Motor neuron (in vitro differentiated cells): ENCODE results near the gene HSFX3. TPM values are rescaled to one million over a fixed set of nuclear protein-coding genes. Genes with fewer than 3 reads are reported as not detected.
"Not testable (repeated sequence)": the region's sequence is repeated elsewhere in the genome, so short reads cannot be mapped to it uniquely, and the experiment has no call there.

Source experiments
- ATAC-seq, 8 experiments: fragments of 200-7000 bp; cut with Tn5 transposase; replicated peaks in 6 of 8; 2 replicates each; pipeline ENCODE4 v1.8.0; 2021; ENCODE audit warnings: mild to moderate bottlenecking in 8 of 8, moderate library complexity in 8 of 8
- H3K27ac ChIP-seq, 2 donors: fragments of 250-450 bp; sonication (Bioruptor Pico); 2 replicates each; pipeline ENCODE4 v1.9.0; 2021; ENCODE audit warnings: antibody characterized with exemption in 2 of 2, mild to moderate bottlenecking in 2 of 2, moderate library complexity in 1 of 2
- H3K4me1 ChIP-seq, 2 donors: fragments of 250-450 bp; sonication (Bioruptor Pico); replicated peaks in 1 of 2; 2 replicates each; pipeline ENCODE4 v1.6.1; 2021; ENCODE audit warnings: antibody characterized with exemption in 2 of 2, mild to moderate bottlenecking in 2 of 2, moderate library complexity in 1 of 2
- H3K4me3 ChIP-seq, 5 donors: fragments of 250-450 bp; sonication (Bioruptor Pico); 2 replicates each; pipeline ENCODE4 v1.9.0; 2021; ENCODE audit warnings: antibody characterized with exemption in 5 of 5, mild to moderate bottlenecking in 5 of 5, moderate library complexity in 4 of 5
- WGBS, 10 experiments: fragments of 450-650 bp; shearing (Covaris generic); methylation state at CpG; one replicate each; pipeline ENCODE4 v1.0.0; 2022; 5-methylcytosine and 5-hydroxymethylcytosine counted together
- in situ Hi-C, 9 experiments: fragments of 400-800 bp; cut with MboI; loops; one replicate each; pipeline ENCODE4 v1.15.0; 2021; ENCODE audit warnings: low sequenced_read_pairs in 9 of 9, low pct_unique_long_range_greater_than_20kb in 2 of 9; ENCODE audit not compliant: unreplicated experiment in 9 of 9
- total RNA-seq, 8 experiments: library from RNA; unstranded; fragments of 300-600 nt; gene quantifications; 2 replicates each; pipeline versions ENCODE4 v1.2.3 to v1.2.4, GENCODE V29; 2022

The HSFX3 gene
- total RNA-seq, 8 experiments from 2014 or later, result 0.16 to 0.50 (median 0.33) TPM; not detected in 5

DNA sequence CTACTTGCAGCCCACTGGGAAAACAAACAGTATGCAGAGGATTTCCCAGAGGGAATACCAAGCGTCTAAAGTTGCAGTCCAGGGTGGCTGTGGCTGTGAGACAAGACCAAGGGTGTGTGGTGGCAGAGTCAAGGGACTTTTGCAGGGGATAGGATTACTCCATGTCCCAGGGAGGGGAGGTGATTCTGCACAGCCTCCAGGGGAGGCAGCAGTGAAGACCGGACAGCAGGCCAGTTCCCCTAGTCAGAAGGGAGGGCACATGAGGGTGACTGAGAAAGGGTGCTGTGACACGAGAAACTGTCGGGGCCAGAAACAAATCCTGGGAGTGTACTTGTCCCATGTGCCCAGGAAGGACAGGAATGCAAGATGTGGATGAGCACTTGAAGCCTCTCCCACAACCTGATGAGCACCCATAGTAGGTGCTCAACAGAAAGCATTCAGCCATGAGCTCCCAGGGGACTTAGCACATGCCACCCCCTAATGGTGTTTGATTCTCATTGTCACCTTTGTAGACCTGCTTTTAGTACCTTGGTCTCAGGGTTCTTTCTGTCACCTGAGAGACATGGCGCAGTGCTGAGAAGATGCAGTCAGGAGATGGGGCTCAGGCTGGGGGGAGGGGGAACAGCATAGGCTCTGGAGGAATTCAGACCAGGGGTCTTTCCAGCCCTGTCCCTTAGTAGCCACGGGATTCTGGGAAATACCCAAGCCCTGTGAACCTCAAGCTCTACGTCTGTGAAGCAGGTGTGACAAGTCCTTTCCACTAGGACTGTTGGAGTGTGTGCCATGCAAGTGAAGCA is 18.1 kb upstream of the HSFX3 start:
- in situ Hi-C loops, result no loop called here
- H3K4me3 ChIP-seq, result no peak overlapping the region
- ATAC-seq, result no peak
- 53 to 100% methylated on average over 2 to 4 of the region's 7 CpGs; no CpG with 5 or more reads in 8 of the 10 experiments for WGBS, 10 experiments
- H3K4me1 ChIP-seq, result peaks cover 2 to 8% of the 10 kb centered on the region in 2 donors
- H3K27ac ChIP-seq, result no peak overlapping the region

DNA sequence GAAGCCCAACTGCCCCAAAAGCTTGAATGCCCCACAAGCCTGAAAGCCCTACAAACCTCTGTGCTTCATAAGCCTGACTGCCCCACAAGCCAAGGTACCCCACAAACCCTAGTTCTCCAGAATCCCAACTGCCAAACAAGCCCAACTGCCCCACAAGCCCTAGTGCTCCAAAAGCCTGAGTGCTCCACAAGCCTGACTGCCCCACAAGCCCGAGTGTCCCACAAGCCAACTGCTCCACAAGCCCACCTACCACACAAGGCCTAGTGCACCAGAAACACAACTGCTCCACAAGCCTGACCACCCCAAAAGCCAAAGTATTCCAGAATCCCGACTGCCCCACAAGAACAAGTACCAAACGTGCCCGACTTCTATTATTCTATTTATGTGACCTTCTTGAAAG is 13.6 kb upstream of the HSFX3 start:
- Histone ChIP-seq H3K4me3 (no peak overlapping the region), H3K4me1 (no peaks in the 10 kb centered on the region), H3K27ac (no peak overlapping the region)
- 0% methylated on average over 1 of the region's 4 CpGs; no CpG with 5 or more reads in 9 of the 10 experiments for WGBS, 10 experiments
- in situ Hi-C loops, result no loop called here
- no peak for ATAC-seq

DNA sequence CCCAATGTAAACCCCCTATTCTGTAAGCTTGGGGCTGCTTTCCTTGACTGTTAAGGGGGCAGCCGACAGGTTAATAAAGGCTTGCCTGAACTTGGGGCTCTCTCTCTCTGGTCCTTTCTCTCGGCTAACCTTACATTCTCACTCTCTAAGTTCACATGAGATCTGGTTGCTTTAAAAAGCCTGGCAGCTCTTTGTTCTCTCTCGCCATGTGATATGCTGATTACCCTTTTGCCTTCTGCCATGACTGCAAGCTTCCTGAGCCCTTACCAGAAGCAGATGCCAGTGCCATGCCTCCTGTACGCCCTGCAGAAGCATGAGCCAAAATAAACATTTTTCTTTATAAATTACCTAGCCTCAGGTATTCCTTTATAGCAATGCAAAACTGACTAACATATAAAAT is 5.5 kb upstream of the HSFX3 start:
- no CpG with 5 or more reads among the region's 4 CpGs for WGBS, 10 experiments
- H3K27ac ChIP-seq, in situ Hi-C loops, ATAC-seq, H3K4me1 ChIP-seq, H3K4me3 ChIP-seq: not testable (repeated sequence)

DNA sequence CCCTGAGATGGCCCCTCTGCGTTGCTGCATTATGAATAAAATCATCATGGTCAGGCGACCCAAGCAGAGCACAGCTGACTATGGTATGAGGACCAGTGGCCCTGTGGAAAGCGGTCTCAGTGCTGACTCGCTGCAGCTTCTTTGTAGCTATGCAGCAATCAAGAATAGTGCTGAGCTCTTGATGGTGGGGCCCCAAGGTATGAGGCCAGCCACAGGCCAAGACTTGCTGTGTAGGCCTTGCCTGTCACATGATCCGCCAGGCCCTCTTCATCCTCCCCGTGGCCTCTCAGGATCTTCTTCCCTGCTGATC is 2.2 kb upstream of the HSFX3 start:
- ATAC-seq, H3K27ac ChIP-seq, H3K4me1 ChIP-seq, H3K4me3 ChIP-seq, in situ Hi-C loops: not testable (repeated sequence)
- WGBS, 10 experiments, result no CpG with 5 or more reads among the region's 6 CpGs

DNA sequence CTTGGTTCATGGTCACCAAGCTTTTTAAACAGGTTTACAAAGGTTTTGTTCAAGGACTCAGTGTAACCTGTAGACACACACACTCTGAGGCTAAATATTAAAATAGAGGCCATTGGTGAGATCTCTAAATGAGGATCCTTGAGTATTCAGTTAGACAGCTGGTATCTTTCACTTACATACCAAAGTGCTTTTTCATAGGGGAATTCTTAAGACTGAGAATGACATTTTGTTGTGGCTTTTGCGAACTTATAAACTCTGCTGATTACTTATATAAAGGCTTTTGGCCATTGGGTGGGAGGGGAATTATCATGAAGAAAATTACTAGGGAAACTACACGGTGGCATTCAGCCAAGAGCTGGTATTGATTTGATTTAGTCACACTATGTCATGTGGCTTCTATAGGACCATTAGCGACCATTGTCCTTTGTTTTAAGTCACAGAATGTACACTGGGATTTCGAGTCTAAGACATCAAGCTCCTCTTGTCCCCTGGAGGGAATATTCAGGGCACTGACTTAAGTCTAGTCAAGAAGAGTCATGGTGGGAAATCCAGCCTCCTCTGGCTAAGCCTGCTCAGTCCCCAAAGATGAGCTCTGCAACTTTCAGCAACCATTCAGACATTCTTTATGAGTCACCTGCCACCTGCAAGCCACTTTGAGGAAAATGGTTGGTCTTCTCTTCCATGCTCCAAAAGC is 1.7 kb upstream of the HSFX3 start:
- in situ Hi-C loops, ATAC-seq: not testable (repeated sequence)

DNA sequence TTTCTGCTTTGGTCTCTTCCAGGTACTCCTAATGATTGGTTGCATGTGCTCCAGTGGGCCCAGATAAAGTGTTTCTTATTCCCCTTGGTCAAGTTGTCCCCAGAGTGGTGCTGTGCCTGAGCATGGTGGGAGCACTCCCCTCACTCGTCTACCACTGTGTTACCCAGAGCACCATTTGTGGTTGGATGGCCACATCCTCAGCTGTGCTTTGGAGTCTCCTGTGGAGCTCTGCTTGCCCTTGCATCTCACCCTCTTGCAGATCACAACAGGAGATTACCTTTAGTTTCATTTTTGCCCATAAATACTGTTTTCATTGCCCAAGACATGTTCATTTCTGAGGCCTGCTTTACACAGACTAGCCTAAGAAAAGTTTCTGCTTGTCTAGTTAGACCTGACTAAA is 730 bp upstream of the HSFX3 start:
- H3K4me3 ChIP-seq, ATAC-seq, in situ Hi-C loops, H3K4me1 ChIP-seq, H3K27ac ChIP-seq: not testable (repeated sequence)
- WGBS, 10 experiments, result no CpG with 5 or more reads among the region's 1 CpG

More for the DNA sequence above, 1.7 kb upstream of the HSFX3 start:
- H3K27ac ChIP-seq, H3K4me3 ChIP-seq, H3K4me1 ChIP-seq: not testable (repeated sequence)
- WGBS, 10 experiments, result no CpG with 5 or more reads among the region's 4 CpGs

DNA sequence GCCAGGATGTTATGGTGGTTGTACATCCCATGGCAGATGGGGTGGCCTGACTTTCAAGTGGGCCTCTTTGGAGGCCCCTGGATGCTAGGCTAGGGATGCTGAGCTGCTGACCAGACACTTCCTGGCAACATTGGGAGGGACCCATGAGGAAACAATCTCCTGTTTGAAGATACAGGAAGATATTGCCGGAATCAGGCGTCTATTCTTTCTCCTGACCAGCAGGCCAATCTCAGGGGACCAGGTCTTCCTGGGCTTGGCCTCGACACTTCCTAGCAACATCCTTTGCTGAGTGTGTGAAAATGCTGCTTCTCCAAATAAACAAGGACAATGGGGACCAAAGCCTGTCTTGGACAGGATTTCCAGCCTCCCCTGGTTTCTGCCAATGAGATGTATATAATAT is 1.9 kb downstream of the HSFX3 start:
- H3K4me1 ChIP-seq, H3K27ac ChIP-seq, ATAC-seq, H3K4me3 ChIP-seq, in situ Hi-C loops: not testable (repeated sequence)
- WGBS, 10 experiments, result no CpG with 5 or more reads among the region's 3 CpGs

DNA sequence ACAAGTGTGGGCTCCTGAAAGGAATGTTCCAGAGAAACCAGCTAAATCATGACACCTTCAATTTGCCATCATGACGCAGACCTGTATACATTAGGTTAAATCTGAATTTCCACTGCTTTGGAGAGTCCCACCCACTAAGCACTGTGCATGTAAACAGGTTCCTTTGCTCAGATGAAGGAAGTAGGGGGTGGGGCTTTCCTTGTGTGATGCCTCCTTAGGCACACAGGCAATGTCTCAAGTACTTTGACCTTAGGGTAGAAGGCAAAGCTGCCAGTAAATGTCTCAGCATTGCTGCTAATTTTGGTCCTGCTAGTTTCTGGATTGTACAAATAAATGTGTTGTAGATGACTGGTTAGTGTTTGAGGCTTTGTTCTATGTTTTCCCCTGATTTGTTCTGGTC is 2.8 kb downstream of the HSFX3 start:
- WGBS, 10 experiments, result no CpG with 5 or more reads among the region's 1 CpG
- ATAC-seq, H3K4me3 ChIP-seq, H3K27ac ChIP-seq, H3K4me1 ChIP-seq, in situ Hi-C loops: not testable (repeated sequence)

DNA sequence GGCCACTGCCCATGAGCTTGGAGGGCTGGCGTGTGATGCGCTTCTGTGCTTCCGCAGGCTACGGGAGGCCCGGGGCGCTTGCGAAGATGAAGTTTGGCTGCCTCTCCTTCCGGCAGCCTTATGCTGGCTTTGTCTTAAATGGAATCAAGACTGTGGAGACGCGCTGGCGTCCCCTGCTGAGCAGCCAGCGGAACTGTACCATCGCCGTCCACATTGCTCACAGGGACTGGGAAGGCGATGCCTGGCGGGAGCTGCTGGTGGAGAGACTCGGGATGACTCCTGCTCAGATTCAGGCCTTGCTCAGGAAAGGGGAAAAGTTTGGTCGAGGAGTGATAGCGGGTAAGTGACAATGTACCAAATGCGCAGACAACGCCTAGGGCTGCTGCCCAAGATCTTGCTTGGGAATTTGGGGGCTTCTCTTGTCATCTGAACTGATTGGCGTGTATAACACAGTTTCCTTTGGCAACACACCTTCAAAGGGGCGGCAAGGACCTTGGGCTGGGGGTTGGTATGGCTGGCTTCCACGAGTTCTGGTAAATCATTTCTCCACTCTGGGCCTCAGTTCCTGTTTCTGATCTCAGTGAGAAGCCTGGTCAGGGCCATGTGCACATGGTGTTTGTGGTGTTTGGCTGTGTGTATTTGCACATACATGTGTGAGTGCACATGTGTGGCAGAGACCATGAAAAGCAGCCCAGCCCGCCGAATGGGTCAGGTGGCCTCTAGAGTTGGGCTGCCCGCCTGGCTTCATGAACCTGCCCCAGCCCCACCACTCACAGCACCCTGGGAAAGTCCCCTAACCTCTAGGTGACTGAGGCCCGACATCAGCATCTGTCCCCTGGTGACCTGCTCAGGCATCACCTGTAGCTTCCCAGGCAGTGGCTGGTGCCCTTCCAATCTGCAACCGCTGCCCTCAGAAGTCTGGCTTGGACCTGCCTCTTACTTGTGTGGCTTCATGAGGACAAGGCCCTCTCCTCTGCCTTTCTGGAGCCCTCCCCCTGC is 3.9 kb downstream of the HSFX3 start:
- H3K4me1 ChIP-seq, ATAC-seq, H3K27ac ChIP-seq, H3K4me3 ChIP-seq, in situ Hi-C loops: not testable (repeated sequence)
- no CpG with 5 or more reads among the region's 29 CpGs for WGBS, 10 experiments

DNA sequence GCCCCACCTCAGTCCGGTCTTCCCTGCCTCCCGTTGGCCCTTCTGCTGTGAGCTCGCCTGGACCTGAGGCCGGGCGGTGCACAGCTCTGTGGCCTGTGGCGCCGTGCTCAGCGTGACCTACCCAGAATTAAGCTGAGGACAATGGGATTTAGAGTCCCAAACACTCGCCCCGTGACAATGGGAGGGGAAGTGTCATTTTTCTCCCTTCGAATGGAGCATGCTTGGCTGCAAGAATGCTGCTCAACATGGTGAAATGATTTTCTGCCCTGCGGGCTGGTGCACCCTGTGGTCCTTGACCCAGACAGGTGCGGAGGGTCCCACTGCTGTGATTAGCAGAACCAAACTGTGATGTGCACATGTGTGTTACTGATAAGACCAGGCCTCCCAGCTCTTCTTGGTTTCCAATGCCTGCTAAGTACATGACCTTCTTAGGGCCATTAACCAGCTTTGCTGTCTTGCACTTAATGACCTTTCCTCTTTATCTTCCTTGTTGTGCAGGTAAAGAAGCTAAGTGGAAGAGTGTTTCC is 8.1 kb downstream of the HSFX3 start:
- Histone ChIP-seq H3K4me1 (peaks cover 0 to 6% of the 10 kb centered on the region in 2 donors), H3K27ac (peak overlapping the region; percentile 91 to 97), H3K4me3 (peak overlapping the region; percentile 47 to 96 (median 56))
- 28% methylated on average over 3 of the region's 13 CpGs; no CpG with 5 or more reads in 9 of the 10 experiments for WGBS, 10 experiments
- in situ Hi-C loops, result no loop called here
- peak in 1 of 8 experiments; percentile 1 for ATAC-seq

DNA sequence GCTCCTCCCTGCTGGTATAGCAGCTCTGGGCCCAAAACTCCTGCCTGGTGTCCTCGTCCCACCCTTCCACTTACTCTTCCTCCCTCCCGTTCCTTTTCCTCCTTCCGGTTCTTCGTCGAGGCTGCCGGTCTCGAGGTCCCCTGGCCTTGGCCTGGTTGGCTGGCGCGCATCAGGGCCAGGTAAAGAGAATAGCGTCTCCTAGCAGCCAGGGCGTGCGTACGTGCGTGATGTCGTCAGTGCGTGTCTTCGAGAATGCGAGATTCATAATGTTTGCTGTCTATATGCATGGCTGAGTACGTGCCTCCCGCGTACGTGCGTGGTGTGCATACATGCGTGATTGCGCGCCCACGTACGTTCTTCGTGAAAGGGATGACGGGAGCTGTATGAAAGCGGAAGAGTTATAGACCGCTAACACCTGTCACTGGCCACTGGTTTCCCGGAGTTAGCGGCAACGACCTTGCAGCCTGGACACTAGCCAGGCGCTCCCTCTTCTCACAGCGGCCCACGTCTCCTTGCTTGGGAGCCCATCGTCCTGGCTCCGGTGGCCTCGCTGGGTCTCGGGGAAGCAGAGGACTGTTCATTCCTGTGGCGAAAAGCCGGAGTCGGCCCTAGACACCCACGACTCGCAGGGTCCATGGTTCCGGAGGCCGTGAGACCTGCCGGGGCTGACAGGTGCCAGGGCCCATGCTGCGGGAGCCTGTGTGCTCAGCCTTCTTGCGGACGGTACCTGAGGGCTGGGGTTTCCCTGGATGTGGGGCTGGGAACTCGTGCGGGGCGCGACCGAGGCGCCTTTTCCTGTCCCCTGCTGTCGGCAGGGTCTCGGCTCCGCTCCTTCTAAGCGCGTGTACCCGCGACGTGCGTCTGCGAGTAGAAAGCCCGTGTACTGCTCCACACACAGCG is 8.9 kb downstream of the HSFX3 start, which contains the start of gene EOLA1:
Gene EOLA1 (plus strand): TSS at position 392 of the 900 bp plus-strand sequence. CDS start 4,619 bp downstream, outside the sequence.
- ATAC-seq, result peak; percentile 64 to 82 (median 70)
- Histone ChIP-seq H3K4me1 (peaks cover 0 to 6% of the 10 kb centered on the region in 2 donors), H3K4me3 (peak within 1 kb of the TSS; percentile 52 to 96 (median 56)), H3K27ac (peak within 1 kb of the TSS; percentile 91 to 97)
- WGBS, 10 experiments, result 47% methylated on average over 28 of the region's 71 CpGs; no CpG with 5 or more reads in 9 of the 10 experiments
- in situ Hi-C loops, result no loop called here

DNA sequence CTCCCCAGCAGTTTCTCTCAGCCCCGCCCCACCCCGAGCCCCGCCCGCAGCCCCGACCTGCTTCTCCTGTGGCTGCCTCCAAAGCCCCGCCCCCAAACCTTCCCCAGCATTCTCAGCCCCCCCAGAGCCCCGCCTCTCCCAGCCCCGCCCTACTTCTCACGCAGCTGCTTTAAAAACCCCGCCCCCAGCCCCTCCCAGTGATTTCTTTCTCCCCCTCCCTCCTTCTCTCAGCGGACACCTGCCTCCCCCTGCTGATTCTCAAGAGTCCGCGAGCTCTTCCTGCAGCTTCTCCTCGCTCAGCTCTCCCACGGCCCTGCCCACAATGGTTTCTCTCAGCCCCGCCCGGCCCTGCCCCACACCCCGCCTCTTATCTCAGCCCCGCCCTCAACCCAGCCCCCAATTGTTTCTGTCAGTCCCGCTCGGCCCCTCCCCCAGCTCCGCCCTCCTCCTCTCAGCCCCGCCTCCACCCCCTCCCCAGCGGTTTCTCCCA is 9.5 kb downstream of the HSFX3 start:
- ATAC-seq, result peak; percentile 2 to 44 (median 34)
- in situ Hi-C loops, result no loop called here
- Histone ChIP-seq H3K4me3 (peak overlapping the region; percentile 52 to 96 (median 56)), H3K4me1 (peaks cover 0 to 6% of the 10 kb centered on the region in 2 donors), H3K27ac (peak overlapping the region; percentile 91 to 97)
- WGBS, 10 experiments, result no CpG with 5 or more reads among the region's 24 CpGs
